Hematopoietic multipotent progenitor cell treated with erythropoietin and hydrocortisone succinate and interleukin-3 and kit ligand, for 17 days (in vitro differentiated cells): Measurements from ENCODE around the gene SEC22C.
"Not testable (repeated sequence)": the region's sequence is repeated elsewhere in the genome, so short reads cannot be mapped to it uniquely, and the experiment has no call there.

Source experiments
- DNase-seq: peaks from one replicate; pipeline ENCODE4 v3.0.0-alpha.2; 2015; ENCODE audit warnings: low spot score

SEC22C gene

GRCh38 chr3:42581709-42582473 is at the start of gene SEC22C:
Gene SEC22C, minus strand, starts transcription at chr3:42581967. Its CDS starts 12,921 bp downstream, at chr3:42569046.
- DNase-seq: peak; percentile 94

- DNase-seq: peak; percentile 59
Measured at GRCh38 chr3:42613462-42613861, 31.7 kb upstream of the SEC22C start.

GRCh38 chr3:42612928-42613327 is 31.2 kb upstream of the SEC22C start:
- DNase-seq: no peak

- DNase-seq: no peak
Measured at GRCh38 chr3:42612217-42612616, 30.4 kb upstream of the SEC22C start.

- no peak for DNase-seq
Measured at GRCh38 chr3:42610976-42611375, 29.2 kb upstream of the SEC22C start.

GRCh38 chr3:42608581-42608980 is 26.8 kb upstream of the SEC22C start:
- no peak for DNase-seq

- no peak for DNase-seq
Measured at GRCh38 chr3:42605546-42606173, 23.9 kb upstream of the SEC22C start.

GRCh38 chr3:42602961-42603360 is 21.2 kb upstream of the SEC22C start:
- DNase-seq: no peak

GRCh38 chr3:42601896-42602581 is 20.3 kb upstream of the SEC22C start:
- peak; percentile 7 for DNase-seq

- DNase-seq: peak; percentile 61
Measured at GRCh38 chr3:42600958-42601675, 19.4 kb upstream of the SEC22C start.

- peak; percentile 99 for DNase-seq
Measured at GRCh38 chr3:42600111-42600957, 18.6 kb upstream of the SEC22C start, which contains the start of gene NKTR. Gene NKTR, plus strand, starts transcription at chr3:42600686. Its CDS starts 321 bp downstream, at chr3:42601007.

GRCh38 chr3:42597098-42597497 is 15.3 kb upstream of the SEC22C start:
- not testable (repeated sequence) for DNase-seq

- DNase-seq: no peak
Measured at GRCh38 chr3:42595682-42596081, 13.9 kb upstream of the SEC22C start.

GRCh38 chr3:42593635-42594034 is 11.9 kb upstream of the SEC22C start:
- no peak for DNase-seq

GRCh38 chr3:42591811-42592210 is 10.0 kb upstream of the SEC22C start:
- no peak for DNase-seq

GRCh38 chr3:42590989-42591756 is 9.4 kb upstream of the SEC22C start:
- DNase-seq: no peak

GRCh38 chr3:42589382-42590109 is 7.8 kb upstream of the SEC22C start:
- no peak for DNase-seq

GRCh38 chr3:42588625-42589024 is 6.9 kb upstream of the SEC22C start:
- DNase-seq: no peak

- DNase-seq: no peak
Measured at GRCh38 chr3:42582474-42583070, 805 bp upstream of the SEC22C start.

- no peak for DNase-seq
Measured at GRCh38 chr3:42581400-42581708, 413 bp downstream of the SEC22C start.
